ENCODE data around the gene PLA2G12B. TPM values are rescaled to one million over a fixed set of nuclear protein-coding genes. Genes with fewer than 3 reads are reported as not detected.

PLA2G12B gene
- total RNA-seq, 1 experiment from 2014 or later: not detected

- H3K4me3 ChIP-seq (ENCODE audit: low read length): no peak overlapping the region
- H3K27me3 ChIP-seq (ENCODE audit: low read length): peaks cover 64% of the 10 kb centered on the region
- ChIA-PET CTCF (no interaction called here), POLR2A (ENCODE audit: unreplicated experiment) (interaction anchor here (0.6 to 0.7 kb wide), 2 partner anchors 31 to 51 kb away, joined by 4 to 9 read pairs; no protein-coding TSS in a partner anchor)
- no peaks in the 10 kb centered on the region for H3K36me3 ChIP-seq (ENCODE audit: low read depth, low read length)
- peaks cover 6% of the 10 kb centered on the region; the same call in 1 of the 2 replicates for H3K4me1 ChIP-seq (ENCODE audit: insufficient read depth, low read length)
- no peaks in the 10 kb centered on the region for H3K9me2 ChIP-seq (replicated peaks; ENCODE audit: low read length)
- H3K9ac ChIP-seq (ENCODE audit: low read length): no peak overlapping the region
- BruUV-seq (replicated peaks): no TSS peak
- H3K27ac ChIP-seq (ENCODE audit: low read length): no peak overlapping the region
- H3K9me3 ChIP-seq (ENCODE audit: low read length): no peaks in the 10 kb centered on the region
- TF ChIP-seq EZH2phosphoT487 (IDR thresholded peaks at IDR 0.05; ENCODE audit: borderline replicate concordance, low read length): no peak
- no peak for TF ChIP-seq EZH2 (IDR thresholded peaks at IDR 0.05; ENCODE audit: low read length, unreplicated experiment)
- no peak for TF ChIP-seq CTCF (conservative IDR thresholded peaks at IDR 0.05; ENCODE audit: low read depth, low read length)
- intact Hi-C loops (cut with micrococcal nuclease): no loop called here
- ATAC-seq (no peak), DNase-seq (no peak)
- H2AFZ ChIP-seq (ENCODE audit: low read length): no peak overlapping the region
- no peaks in the 10 kb centered on the region for H3K79me2 ChIP-seq (ENCODE audit: low read length)
- no peak overlapping the region for H3K4me2 ChIP-seq (ENCODE audit: low read length)
- H4K20me1 ChIP-seq (ENCODE audit: low read length): no peaks in the 10 kb centered on the region
- no peaks in the 10 kb centered on the region for H3F3A ChIP-seq (ENCODE audit: low read length, unreplicated experiment)
Observed at GRCh38 chr10:72888151-72888638, 66.4 kb downstream of the PLA2G12B start.

DNA sequence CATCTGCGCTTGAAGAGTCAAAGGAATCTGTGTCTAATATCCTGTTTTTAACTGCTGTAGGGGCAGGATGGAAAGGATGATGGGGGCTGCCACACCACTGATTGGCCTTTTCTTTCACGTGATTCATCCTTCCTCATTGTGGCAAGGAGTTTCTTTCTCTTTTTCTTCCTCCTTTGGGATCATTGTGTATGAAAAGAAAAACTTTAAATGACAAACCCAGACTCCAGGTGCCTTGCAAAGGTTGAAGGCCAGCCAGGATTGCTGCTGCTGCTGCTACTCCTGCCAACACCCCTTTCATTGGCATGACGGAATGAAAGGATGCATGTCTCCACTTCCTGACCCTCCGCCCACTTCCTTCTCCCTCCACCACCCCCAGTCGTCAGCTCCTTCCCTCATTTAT, 67.6 kb downstream of the PLA2G12B start:
- TF ChIP-seq CTCF (conservative IDR thresholded peaks at IDR 0.05; ENCODE audit: low read depth, low read length): no peak
- no peak; the same call in 1 of the 2 replicates for TF ChIP-seq EZH2phosphoT487 (IDR thresholded peaks at IDR 0.05; ENCODE audit: borderline replicate concordance, low read length)
- no peak for TF ChIP-seq EZH2 (IDR thresholded peaks at IDR 0.05; ENCODE audit: low read length, unreplicated experiment)
- Histone ChIP-seq H2AFZ (ENCODE audit: low read length) (peak overlapping the region; percentile 9), H4K20me1 (ENCODE audit: low read length) (no peaks in the 10 kb centered on the region), H3F3A (ENCODE audit: low read length, unreplicated experiment) (no peaks in the 10 kb centered on the region), H3K27ac (ENCODE audit: low read length) (no peak overlapping the region), H3K9me2 (replicated peaks; ENCODE audit: low read length) (no peaks in the 10 kb centered on the region), H3K4me3 (ENCODE audit: low read length) (no peak overlapping the region), H3K9ac (ENCODE audit: low read length) (no peak overlapping the region), H3K79me2 (ENCODE audit: low read length) (no peaks in the 10 kb centered on the region), H3K36me3 (ENCODE audit: low read depth, low read length) (no peaks in the 10 kb centered on the region), H3K4me2 (ENCODE audit: low read length) (peak overlapping the region; percentile 2), H3K9me3 (ENCODE audit: low read length) (no peaks in the 10 kb centered on the region), H3K27me3 (ENCODE audit: low read length) (peaks cover 56% of the 10 kb centered on the region), H3K4me1 (ENCODE audit: insufficient read depth, low read length) (peaks cover 6% of the 10 kb centered on the region; the same call in 1 of the 2 replicates)
- intact Hi-C loops (cut with micrococcal nuclease): no loop called here
- ChIA-PET POLR2A (ENCODE audit: unreplicated experiment) (no interaction called here), CTCF (no interaction called here)
- BruUV-seq (replicated peaks): no TSS peak
- no peak for DNase-seq
- ATAC-seq: peak; percentile 16; the same call in 1 of the 2 replicates

GRCh38 chr10:72886621-72887020, 68.0 kb downstream of the PLA2G12B start:
- DNase-seq: no peak
- Histone ChIP-seq H2AFZ (ENCODE audit: low read length) (no peak overlapping the region), H3K9ac (ENCODE audit: low read length) (no peak overlapping the region), H3K27ac (ENCODE audit: low read length) (no peak overlapping the region), H3K9me3 (ENCODE audit: low read length) (no peaks in the 10 kb centered on the region), H3K79me2 (ENCODE audit: low read length) (no peaks in the 10 kb centered on the region), H3K4me2 (ENCODE audit: low read length) (no peak overlapping the region), H4K20me1 (ENCODE audit: low read length) (no peaks in the 10 kb centered on the region), H3K4me3 (ENCODE audit: low read length) (no peak overlapping the region), H3K4me1 (ENCODE audit: insufficient read depth, low read length) (peaks cover 6% of the 10 kb centered on the region; the same call in 1 of the 2 replicates), H3K27me3 (ENCODE audit: low read length) (peaks cover 56% of the 10 kb centered on the region), H3F3A (ENCODE audit: low read length, unreplicated experiment) (no peaks in the 10 kb centered on the region), H3K36me3 (ENCODE audit: low read depth, low read length) (no peaks in the 10 kb centered on the region), H3K9me2 (replicated peaks; ENCODE audit: low read length) (no peaks in the 10 kb centered on the region)
- no peak for TF ChIP-seq EZH2 (IDR thresholded peaks at IDR 0.05; ENCODE audit: low read length, unreplicated experiment)
- TF ChIP-seq CTCF (conservative IDR thresholded peaks at IDR 0.05; ENCODE audit: low read depth, low read length): no peak
- no peak for TF ChIP-seq EZH2phosphoT487 (IDR thresholded peaks at IDR 0.05; ENCODE audit: borderline replicate concordance, low read length)
- intact Hi-C loops (cut with micrococcal nuclease): no loop called here
- POLR2A ChIA-PET (ENCODE audit: unreplicated experiment): no interaction called here
- ATAC-seq: no peak
- CTCF ChIA-PET: no interaction called here
- no TSS peak for BruUV-seq (replicated peaks)

Measured in PC-3 (cell line).